Esophagus mucosa (tissue), 1 donor: ENCODE results near the gene ANKS1B. TPM values are rescaled to one million over a fixed set of nuclear protein-coding genes. Genes with fewer than 3 reads are reported as not detected.

ENCODE experiments used
- ATAC-seq: fragments of 200-7000 bp; cut with Tn5 transposase; one replicate; pipeline ENCODE4 v1.9.1; 2020
- total RNA-seq: library from RNA; stranded (reverse); gene quantifications from one replicate; pipeline ENCODE4 v1.2.4, GENCODE V29; 2023
- donor health status: DM: yes; HTN: yes; CAD: no.

ANKS1B gene
- total RNA-seq, 1 donor from 2014 or later: 2.8 TPM

DNA sequence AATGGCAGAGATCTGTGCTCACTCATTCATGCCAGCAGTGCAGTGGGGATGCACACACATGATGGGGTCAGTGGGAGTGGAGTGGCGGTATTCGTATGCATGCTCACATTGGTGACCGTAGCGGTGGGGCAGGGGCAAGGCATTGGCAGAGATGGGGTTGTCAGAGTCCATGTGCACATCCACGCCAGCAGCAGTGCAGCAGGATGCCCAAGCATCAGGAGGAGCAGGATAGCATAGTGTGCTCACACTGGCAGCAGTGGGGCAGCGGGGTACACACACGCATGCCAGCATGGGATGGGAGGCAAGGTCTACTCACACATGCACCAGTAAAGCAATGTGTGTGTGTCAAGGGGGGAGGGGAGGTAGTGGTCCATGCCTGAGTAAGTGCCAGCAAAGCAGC, 426.6 kb downstream of the ANKS1B start:
- ATAC-seq: no peak

- no peak for ATAC-seq
These were observed 431.3 kb downstream of the ANKS1B start for GRCh38 chr12:99553461-99553860.

DNA sequence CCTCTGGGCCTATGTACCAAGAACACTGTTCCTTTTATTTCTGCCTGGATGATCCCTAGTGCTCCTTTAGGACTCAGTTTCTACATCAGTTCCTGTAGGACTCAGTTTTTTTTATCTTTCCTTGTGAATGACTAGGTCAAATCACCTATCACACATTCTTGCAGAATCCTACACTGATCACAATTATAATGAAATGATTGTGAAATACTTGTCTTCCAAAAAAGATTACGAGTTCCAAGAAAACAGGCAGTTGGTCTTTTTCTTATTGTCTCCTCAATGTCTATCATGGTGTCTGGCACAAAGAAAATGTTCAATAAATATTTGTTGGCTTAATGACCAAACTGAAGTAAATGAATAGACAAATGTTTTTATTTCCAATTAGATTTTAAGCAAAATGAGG, 432.7 kb downstream of the ANKS1B start:
- ATAC-seq: no peak

DNA sequence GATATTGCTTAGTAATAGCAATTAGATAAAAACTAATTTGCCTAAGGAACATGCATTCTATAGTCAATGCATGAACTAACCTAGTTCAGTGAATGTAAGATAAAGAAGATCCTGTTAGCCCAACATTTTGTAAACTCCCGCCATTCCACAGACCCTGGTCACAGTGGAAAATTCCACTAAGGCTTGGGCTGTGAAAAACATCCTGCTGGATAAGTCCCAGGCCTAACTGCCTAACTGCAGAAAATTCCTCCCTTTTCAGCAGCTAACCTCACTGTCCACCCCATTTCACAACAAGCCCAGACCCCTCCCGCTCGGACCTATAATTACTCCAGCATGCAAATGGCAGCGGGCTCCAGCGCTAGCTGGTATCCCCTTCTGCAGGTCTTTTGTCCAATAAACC, 435.1 kb downstream of the ANKS1B start:
- no peak for ATAC-seq

- no peak for ATAC-seq
These were observed 435.5 kb downstream of the ANKS1B start for GRCh38 chr12:99549196-99549595.

- ATAC-seq: no peak
These were observed 440.3 kb downstream of the ANKS1B start for GRCh38 chr12:99544457-99544856.

DNA sequence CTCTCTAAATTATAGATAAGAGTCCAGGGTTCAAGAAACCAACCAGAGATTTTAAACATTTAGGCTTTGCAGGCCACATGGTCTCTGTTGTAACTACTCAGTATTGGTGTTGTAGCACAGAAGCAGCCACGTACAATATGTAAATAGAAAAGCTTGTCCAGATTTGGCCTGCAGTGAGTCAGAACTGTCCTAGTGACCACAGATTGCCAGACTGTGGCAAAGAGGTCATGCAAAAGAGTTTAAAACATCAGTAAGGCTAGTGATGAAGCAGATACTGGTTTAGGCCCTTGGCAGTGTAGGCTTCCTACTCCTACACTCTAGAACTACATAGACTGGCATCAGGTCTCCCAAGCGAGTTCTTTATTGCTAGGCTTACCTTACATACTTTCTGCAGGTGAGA, 454.8 kb downstream of the ANKS1B start:
- ATAC-seq: no peak

GRCh38 chr12:99528478-99528877, 456.3 kb downstream of the ANKS1B start:
- ATAC-seq: no peak

DNA sequence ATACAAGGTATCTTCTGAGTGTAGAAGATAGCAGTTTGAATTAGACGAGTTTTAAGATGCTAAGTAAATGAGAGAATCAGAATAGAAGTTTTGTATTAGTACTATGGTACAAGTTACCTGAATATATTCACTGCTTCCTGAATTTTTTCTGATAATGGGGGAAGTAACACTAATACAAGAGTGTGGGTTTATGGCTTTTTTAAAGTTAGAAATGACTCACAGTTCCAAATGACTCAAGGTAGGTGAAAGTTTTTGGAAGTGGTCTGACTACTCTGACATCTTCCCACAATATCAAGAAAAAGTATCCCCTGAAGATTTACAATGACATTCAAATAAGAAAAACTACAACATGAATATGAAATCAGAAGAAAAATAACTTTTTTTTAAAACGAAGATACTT, 460.9 kb downstream of the ANKS1B start:
- no peak for ATAC-seq

- ATAC-seq: peak; percentile 72
These were observed 462.3 kb downstream of the ANKS1B start for GRCh38 chr12:99522456-99522855.

DNA sequence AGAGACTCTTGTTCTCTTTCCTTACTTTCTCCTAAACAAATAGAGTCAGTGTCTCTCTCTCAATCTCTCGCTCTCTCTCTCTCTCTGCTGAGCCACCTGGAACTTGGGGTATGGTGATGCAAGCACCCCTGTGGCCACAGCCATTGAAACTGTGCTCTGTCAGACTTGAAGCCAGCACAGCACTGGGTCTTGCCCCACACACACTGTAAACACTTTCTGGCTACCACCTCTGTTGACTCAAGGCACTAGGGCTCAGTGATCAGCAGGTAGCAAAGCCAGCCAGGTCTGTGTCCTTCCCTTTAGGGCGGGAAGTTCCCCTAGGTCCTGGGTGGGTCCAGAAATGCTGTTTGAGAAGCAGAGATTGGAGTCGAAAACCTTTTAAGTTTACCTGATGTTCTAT, 463.1 kb downstream of the ANKS1B start:
- ATAC-seq: peak; percentile 58

- ATAC-seq: no peak
These were observed 471.7 kb downstream of the ANKS1B start for GRCh38 chr12:99513066-99513465.

DNA sequence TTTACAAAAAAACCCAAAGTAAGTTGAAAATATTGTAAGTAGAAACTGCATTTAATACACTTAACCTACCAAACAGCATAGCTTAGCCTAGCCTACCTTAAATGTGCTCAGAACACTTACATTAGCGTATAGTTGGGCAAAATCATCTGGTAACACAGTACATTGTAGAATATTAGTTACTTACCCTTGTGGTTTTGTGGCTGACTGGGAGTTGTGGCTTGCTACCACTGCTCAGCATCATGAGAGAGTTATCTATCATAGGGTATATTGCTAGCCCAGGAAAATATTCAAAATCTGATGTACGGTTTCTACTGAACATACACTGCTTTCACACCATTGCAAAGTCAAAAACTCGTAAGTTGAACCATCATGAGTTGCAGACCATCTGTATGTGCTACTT, 478.9 kb downstream of the ANKS1B start:
- ATAC-seq: no peak

DNA sequence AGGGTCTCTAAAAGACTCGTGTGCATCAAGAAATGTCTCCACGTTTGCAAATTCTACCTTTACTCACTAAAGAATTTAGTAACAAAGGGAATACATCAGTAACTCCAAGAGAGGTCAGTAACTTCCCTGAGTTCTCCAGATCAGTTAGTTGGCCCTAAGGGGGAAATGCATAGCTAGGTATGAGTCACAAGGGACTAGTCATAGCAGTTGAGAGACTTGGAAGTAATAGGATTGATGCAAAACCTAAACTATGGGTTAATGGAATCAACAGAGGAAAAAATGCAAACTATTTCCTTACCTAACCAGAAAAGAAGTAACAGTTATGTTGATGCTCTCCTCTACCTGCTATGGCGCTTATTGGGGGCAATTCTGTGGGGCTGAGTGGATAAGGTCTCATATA, 486.0 kb downstream of the ANKS1B start:
- ATAC-seq: peak; percentile 62

DNA sequence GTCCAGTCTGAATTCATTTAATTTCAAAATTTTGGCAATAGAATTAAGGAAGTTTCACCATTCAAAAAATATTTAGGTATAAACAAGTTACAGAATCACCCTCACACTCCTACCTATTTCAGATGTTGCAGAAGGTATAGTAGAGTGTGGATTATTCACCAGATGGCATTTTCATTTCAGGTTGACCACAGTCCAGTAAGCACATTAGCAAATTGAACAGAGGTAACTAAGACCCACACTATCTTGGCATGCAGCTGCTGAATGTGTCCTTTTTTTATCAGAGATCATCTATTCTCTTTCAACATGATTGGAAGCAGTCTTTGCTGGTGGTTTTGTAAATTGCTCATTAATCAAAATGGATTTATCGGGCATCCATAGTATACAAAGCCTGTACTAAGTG, 488.9 kb downstream of the ANKS1B start:
- no peak for ATAC-seq

DNA sequence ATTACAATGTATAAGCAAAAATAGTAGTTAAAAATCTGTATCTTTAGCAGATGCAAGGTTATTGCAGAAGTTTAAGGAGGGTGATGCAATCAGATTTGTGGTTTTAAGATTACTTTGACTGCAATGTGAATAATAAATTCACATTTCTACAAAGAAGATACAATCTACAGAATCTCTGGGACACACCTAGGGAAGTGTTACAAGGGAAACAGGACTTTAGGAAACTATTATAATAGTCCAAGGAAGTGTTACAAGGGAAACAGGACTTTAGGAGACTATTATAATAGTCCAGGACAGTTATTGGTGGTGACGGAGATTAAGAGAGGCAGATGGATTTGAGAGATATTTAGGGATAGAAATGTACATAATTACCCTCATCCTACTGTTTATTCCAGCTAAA, 491.5 kb downstream of the ANKS1B start:
- ATAC-seq: no peak

GRCh38 chr12:99486277-99486676, 498.5 kb downstream of the ANKS1B start:
- ATAC-seq: no peak

DNA sequence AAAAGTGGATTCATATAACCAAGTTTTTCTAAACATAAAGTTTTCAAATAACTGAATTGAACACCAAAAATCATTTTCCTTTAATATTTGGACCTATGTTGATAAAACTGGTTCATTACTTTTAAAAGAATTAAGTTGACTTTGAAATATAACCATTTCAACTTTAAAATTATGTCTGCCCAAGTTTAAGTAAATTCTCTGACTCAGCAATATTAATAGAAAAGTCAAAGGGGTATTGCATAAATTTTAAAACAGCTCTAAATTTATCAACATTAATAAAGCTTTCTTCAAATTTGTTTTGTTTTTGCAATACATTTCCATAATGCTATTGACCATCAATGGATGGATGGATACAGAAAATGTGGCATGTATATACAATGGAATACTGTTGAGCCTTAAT, 505.6 kb downstream of the ANKS1B start:
- ATAC-seq: no peak

- no peak for ATAC-seq
These were observed 507.8 kb downstream of the ANKS1B start for GRCh38 chr12:99476956-99477355.

DNA sequence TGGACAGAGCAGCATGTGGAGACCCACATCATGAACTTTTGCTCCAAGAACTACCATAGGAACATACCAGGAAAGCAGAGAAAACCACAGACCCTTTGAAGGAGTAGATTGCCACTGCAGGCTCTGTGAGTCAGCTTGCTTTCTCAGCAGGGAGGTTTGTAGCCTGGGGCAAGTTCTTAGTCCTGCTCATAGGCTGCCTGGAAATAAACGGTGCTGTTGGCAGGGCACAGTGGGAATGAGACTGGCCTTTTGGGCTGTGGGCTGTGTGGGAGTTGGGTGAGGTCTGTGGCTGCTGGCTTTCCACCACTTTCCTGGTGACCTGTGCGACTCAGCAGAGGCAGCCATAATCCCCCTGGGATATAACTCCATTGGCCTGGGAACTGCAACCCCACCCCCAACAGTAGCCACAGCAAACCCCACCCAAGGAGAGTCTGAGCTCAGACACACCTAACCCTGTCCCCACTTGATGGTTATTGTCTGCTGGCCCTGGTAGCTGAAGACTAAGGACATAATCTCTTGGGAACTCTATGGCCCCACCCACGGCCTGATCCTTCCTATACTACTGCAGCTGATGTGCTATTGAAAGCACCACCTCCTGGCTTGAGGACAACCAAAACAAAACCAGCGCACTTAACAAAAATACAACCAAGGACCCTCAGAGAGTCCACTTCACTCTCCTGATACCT, 529.2 kb downstream of the ANKS1B start:
- ATAC-seq: peak; percentile 93

DNA sequence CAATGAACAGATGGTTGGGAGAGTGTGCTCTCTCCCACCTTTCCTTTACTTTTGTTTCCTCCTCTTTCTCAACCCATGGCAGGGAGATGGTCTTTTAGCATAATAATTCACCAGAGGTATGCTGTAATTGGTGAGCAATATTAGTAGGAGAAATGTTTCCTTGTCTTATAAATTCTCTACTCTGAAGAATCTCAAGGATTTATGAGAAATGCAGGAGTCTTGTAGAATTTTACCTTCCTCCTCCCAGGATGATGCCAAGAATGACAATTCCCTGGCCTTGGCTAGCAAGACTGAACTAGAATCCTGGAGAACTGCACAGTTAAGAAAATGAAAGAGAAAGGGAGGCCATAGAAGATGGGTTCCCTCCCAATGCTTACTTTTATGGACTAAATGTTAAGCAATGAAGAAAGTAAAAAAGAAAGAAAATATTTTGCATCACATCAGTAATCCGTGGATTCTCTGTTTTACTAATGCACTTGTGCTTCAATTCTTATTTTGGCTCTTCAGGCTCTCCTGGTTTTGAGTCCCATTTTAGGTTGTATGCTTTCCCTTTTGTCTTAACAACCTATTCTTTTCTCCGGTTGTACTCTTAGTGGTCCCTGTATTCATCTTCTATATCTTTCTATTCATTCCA, 530.1 kb downstream of the ANKS1B start:
- no peak for ATAC-seq

DNA sequence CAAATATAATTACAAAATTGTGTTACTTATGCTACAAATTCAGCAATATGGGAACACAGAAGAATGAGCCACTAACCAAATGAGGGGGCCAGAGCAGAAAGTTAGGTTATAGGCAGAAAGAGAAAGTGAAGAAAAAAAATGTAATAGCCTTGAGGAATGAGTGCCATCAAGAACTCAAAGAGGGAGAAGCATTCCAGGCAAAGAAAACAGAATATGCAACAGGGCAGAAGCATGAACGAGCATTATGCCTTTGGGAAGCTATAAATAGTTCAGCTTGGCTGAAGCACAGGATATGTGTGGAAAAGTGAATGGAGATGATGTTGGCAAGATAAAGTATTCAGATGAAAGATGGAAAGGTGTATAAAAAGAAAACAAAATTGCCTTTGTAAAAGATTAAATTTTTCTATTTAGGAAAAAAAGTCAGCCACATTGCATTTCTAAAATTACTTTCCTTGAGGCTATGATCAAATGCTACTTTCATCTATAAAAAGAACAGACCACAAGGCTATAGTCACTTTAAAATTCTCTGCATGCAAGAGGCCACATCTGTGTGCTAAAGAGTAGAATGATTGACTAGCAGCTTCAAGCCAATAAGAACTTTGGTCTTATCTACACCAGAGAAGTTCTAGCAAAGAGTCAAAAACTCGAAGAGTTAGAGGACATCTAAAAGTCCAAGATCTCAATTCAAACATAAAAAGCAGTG, 530.7 kb downstream of the ANKS1B start:
- no peak for ATAC-seq

DNA sequence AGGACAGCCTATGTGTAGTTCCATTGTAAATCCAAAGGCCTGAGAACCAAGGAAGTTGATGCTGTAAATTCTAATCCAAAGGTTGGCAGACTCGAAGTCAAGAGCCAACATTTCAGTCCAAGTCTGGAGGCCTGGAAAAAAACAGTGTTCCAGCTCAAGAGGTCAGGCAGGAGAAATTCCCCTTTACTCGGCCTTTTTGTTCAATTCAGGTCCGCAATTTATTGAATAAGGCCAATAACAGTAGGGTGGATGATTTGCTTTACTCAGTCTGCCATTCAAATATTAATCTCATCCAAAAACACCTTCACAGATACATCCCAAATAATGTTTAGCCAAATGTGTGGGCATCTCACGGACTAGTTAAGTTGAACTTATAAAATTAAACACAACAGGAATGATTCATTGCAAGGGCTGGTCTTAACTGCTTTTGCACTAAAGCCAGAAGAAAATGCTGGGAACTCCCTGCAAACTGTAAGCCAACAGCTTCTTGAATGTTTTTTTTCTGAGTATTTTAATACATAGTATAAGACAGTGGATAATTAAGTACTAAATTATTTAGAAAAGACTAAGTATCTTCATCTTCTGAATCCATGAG, 534.6 kb downstream of the ANKS1B start:
- no peak for ATAC-seq

GRCh38 chr12:99444859-99445316, 539.8 kb downstream of the ANKS1B start:
- peak; percentile 32 for ATAC-seq
